EH (cell line): ENCODE measurements around the gene TLCD1.

Experiments used
- DNase-seq: peaks from one replicate; pipeline ENCODE4 v3.0.0-alpha.2; 2015; ENCODE audit warnings: low read depth

Gene TLCD1

DNA sequence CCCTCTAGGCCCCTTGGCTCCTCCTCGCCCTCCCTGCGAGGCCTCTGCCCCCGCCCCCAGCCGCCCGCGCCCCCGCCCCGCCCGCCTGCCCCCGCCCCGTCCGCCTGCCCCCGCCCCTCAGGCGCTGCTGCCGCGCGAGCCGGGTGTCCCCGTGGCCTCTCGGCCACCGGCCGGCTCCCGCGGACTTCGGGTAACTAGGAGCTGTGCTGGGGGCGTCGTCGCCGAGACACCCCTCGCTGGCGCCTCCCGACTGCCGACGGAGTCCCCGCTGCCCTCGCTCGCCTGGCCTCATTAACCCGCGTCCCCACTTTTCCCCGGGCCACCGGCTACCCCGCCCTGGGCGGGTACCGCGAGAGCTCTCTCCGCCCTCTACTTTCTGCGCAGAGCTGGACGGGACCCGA, at the start of gene TLCD1:
TLCD1 (minus strand) TSS at position 8 of the 401 bp plus-strand sequence. CDS start 136 bp downstream, outside the sequence.
- peak; percentile 73 for DNase-seq

GRCh38 chr17:28774206-28774605, 48.2 kb upstream of the TLCD1 start:
- DNase-seq = no peak

DNA sequence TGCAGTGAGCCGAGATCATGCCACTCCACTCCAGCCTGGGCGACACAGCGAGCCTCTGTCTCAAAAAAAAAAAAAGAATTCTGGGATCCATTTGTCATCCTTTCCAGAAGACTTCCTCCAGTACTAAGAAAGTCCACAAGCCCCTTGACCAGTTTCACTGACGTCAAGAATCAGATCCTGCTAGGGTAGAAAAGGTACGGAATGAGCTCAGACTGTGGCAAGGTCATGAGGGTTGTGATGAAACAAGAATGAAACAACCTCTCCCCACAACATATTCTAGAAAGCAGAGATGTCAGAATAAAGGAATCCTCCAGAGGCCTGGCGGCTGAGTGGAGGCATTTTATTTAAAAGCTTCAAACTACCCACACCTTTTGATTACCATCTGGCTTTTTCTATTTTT, 47.7 kb upstream of the TLCD1 start:
- no peak for DNase-seq

DNA sequence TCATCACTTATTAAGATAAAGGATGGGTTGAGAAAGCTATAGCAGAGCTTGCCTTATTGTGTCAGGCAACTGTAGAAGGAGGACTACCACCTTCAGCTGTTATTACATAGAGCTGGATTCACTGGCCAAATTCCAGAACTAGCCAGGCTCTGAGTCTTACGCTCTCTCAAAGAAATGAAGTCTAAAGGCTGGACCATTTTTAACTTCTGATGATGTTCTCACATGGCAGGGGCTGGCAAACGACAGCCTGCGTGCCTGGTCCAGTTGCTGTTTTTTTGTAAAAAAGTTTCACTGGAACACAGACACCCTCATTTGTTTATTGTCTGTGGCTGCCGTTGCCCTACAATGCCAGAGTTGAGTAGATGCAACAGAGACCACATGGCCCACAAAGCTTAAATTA, 39.0 kb upstream of the TLCD1 start:
- DNase-seq = no peak

- DNase-seq = peak; percentile 80
These were observed 37.8 kb upstream of the TLCD1 start for GRCh38 chr17:28763804-28764266.

GRCh38 chr17:28763137-28763799, 37.2 kb upstream of the TLCD1 start:
- no peak for DNase-seq

GRCh38 chr17:28760601-28761562, 34.8 kb upstream of the TLCD1 start:
- peak; percentile 68 for DNase-seq

- DNase-seq = no peak
These were observed 33.3 kb upstream of the TLCD1 start for GRCh38 chr17:28759256-28759865.

DNA sequence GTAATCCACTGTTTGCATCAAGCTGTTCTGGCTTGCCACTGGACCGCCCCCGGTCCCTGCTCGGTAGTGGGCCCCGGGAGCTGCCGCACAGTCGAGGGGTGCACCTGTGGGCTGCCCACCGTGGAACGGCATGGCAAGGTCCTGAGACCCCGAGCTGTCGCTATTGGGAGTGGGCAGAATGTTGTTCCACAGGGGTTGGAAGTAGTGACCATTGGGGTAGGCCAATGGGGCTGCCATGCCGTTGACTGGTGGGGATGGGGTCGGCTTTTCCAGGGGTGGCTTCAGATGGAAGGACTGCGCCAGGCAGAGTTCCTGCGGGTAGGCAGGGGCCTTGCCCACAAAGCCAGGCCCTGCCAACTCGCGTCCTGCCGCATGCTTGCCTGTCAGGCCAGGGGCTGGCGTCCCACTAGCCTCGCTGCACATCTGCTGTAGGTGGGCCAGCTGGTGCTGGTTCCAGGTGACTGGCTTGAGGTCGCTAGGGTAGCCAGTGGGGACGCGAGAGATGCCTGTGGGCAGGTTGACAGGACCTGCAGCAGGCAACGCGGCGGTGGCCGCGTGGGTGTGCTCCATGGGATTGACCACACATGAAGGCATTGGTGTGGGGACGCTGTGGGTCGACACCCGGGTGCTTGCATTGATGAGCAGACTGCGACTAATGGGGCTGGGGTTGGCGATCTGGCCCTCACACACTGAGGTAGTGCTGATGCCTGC, 32.5 kb upstream of the TLCD1 start:
- DNase-seq = no peak

DNA sequence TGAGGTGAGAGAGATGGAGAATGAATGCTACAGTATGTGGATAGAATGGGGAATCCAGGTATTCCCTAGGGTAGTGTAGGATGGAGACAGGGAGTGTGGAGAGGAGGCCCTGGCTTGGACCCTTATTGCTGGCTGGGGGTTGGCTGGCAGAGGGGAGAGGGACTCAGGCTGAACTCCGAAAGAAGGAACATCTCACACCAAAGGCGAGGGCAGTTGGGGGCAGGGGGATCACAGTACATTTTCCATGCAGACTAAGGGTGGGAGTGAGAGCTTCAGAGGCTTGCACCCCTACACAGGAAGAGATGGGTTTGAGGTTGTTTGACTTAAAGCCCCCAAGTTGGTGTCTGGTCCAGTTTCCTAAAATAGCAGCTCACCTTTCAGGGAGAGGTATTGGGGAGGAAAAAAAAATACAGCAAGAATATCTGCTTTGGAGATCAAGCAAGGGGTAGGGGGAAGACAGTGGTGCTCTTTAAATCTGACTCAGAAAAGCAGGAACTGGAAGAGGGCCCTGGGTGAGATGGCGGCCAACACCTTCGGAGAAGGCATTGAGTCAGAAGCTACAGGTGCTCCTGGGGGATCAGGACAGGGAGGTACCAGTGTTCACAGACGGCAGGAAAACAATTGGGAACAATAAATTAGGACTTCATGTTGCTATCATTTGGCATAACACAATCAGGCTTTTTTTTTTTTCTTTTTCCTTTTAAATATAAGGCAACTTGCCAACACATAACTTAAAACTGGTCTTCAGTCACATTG, 30.2 kb upstream of the TLCD1 start:
- DNase-seq = no peak

GRCh38 chr17:28755486-28755885, 29.5 kb upstream of the TLCD1 start:
- DNase-seq = peak; percentile 52

- no peak for DNase-seq
These were observed 25.8 kb upstream of the TLCD1 start for GRCh38 chr17:28751600-28752366.

GRCh38 chr17:28750178-28751047, 24.4 kb upstream of the TLCD1 start:
- peak; percentile 91 for DNase-seq

- DNase-seq = no peak
These were observed 23.6 kb upstream of the TLCD1 start for GRCh38 chr17:28749516-28750177.

- DNase-seq = peak; percentile 8
These were observed 23.0 kb upstream of the TLCD1 start for GRCh38 chr17:28748852-28749515.

DNA sequence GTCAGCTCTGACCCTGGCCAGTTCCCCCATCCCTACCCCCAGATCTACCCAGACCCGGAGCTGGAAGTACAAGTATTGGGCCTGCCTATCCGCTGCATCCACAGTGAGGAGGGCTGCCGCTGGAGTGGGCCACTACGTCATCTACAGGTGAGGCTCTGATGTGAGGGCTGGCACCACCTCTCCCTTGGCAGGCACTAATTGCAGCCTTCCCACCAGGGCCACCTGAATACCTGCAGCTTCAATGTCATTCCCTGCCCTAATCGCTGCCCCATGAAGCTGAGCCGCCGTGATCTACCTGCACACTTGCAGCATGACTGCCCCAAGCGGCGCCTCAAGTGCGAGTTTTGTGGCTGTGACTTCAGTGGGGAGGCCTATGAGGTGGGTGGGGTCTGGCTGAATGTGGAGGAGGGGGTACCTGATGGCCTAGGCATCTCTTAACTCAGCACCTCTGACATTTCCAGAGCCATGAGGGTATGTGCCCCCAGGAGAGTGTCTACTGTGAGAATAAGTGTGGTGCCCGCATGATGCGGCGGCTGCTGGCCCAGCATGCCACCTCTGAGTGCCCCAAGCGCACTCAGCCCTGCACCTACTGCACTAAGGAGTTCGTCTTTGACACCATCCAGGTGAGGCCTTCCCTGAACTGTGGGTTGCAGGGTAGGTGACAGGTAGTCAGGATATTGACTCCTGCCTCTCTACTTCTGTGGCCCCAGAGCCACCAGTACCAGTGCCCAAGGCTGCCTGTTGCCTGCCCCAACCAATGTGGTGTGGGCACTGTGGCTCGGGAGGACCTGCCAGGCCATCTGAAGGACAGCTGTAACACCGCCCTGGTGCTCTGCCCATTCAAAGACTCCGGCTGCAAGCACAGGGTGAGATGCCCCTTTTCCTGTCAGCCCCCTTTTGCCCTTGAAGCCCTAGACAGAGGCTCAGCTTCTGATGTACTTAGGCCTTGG, 22.0 kb upstream of the TLCD1 start:
- no peak for DNase-seq

DNA sequence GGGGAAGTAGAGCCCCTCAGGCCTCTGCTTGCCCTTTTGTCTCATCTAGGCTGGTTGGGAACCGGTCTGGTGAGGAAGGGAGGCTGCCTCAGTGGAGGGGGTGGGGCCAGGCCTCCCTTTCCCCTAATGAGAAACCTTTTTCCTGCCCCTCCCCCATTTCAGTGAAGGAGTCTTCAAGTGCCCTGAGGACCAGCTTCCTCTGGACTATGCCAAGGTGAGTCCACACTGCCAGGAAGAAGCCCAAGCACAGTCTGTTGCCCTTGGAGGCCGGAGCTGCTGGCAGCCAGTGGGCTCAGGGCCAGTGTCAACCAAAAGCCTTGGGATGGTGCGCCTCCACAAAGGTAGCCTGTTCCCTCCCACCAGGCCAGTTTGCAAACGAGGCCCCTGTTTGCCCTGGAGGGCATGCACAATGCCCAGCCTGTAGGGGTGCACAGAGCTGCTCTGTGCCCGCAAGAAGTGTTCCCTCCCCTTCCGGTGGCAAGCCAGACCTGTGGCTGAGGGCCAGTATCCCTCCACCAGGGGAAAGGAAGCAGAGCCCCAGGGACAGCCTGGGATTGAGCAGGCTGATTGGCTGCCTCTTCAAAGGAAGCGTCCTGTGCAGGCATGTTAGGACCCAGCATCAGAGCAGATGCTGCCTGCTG, 21.1 kb upstream of the TLCD1 start:
- DNase-seq = no peak
